Thymus (tissue), 14 donors: Measurements from ENCODE around the gene PPEF2. TPM values are rescaled to one million over a fixed set of nuclear protein-coding genes. Genes with fewer than 3 reads are reported as not detected.
"Not testable (repeated sequence)": the region's sequence is repeated elsewhere in the genome, so short reads cannot be mapped to it uniquely, and the experiment has no call there.

Experiments
- DNase-seq, 9 donors: peaks; one replicate each; pipeline ENCODE4 v3.0.0-alpha.2; 2013; ENCODE audit warnings: low spot score in 9 of 9, low read depth in 6 of 9, missing footprints in 1 of 9
- H3K27ac ChIP-seq, 2 donors: one replicate each; pipeline ENCODE4 v1.5.1; 2013; ENCODE audit warnings: control low read depth in 1 of 2, low read depth in 1 of 2, low read length in 1 of 2, mild to moderate bottlenecking in 1 of 2, moderate library complexity in 1 of 2
- H3K27me3 ChIP-seq, 2 donors: one replicate each; pipeline ENCODE4 v1.5.1; 2013; ENCODE audit warnings: low read length in 1 of 2; ENCODE audit not compliant: control insufficient read depth in 2 of 2, insufficient read depth in 1 of 2
- H3K36me3 ChIP-seq, 2 donors: one replicate each; pipeline ENCODE4 v1.5.1; 2013; ENCODE audit warnings: low read length in 1 of 2, mild to moderate bottlenecking in 1 of 2, moderate library complexity in 1 of 2; ENCODE audit not compliant: control insufficient read depth in 2 of 2, insufficient read depth in 2 of 2
- H3K4me1 ChIP-seq, 2 donors: one replicate each; pipeline ENCODE4 v1.5.1; 2013; ENCODE audit warnings: low read length in 2 of 2; ENCODE audit not compliant: control insufficient read depth in 2 of 2, insufficient read depth in 2 of 2
- H3K4me3 ChIP-seq, 2 donors: one replicate each; pipeline ENCODE4 v1.5.1; 2013; ENCODE audit warnings: low read length in 2 of 2, control low read depth in 1 of 2, mild to moderate bottlenecking in 1 of 2
- H3K9me3 ChIP-seq, 2 donors: one replicate each; pipeline ENCODE4 v1.5.1; 2013; ENCODE audit warnings: low read length in 1 of 2, mild to moderate bottlenecking in 1 of 2; ENCODE audit not compliant: control insufficient read depth in 2 of 2, insufficient read depth in 1 of 2
- WGBS: extraction: QIAGEN DNeasy Blood & Tissue Kit; methylation state at CpG from one replicate; pipeline ENCODE4 v1.1.7; 2013; 5-methylcytosine and 5-hydroxymethylcytosine counted together
- long read RNA-seq, 10 donors: transcript quantifications; one replicate each; lab custom pipeline, GENCODE V29; 2026
- polyA plus RNA-seq: library from polyadenylated mRNA; stranded (reverse); fragments of 200-250 nt; gene quantifications from one replicate; pipeline ENCODE4 v1.2.3, GENCODE V29; 2013
- total RNA-seq: library from RNA; stranded (reverse); fragments of 120-200 nt; gene quantifications from one replicate; pipeline ENCODE4 v1.2.4, GENCODE V29; 2013
- donor health status: healthy.

The PPEF2 gene
- total RNA-seq (under 0.01 TPM), polyA plus RNA-seq (0.07 TPM)
- long read RNA-seq, donor 1: 0 reads
- long read RNA-seq, donor 2: 0 reads
- long read RNA-seq, donor 3: 0 reads
- long read RNA-seq, donor 4: 0 reads
- long read RNA-seq, donor 5: 0 reads
- long read RNA-seq, donor 6: 0 reads
- long read RNA-seq, donor 7: 0 reads
- long read RNA-seq, donor 8: 0 reads
- long read RNA-seq, donor 9: 0 reads
- long read RNA-seq, donor 10: 0 reads

- Histone ChIP-seq H3K4me1 (no peaks in the 10 kb centered on the region), H3K4me3 (no peak within 1 kb of the TSS), H3K27ac (no peak within 1 kb of the TSS), H3K27me3 (no peaks in the 10 kb centered on the region), H3K36me3 (no peaks in the 10 kb centered on the region), H3K9me3 (no peaks in the 10 kb centered on the region)
- WGBS: 98% methylated on average over 5 of the region's 5 CpGs
- no peak for DNase-seq
Measured at GRCh38 chr4:75902352-75902751, at the start of gene PPEF2. Gene PPEF2 (minus strand): TSS chr4:75902452. CDS start chr4:75896325, 6,127 bp downstream.

- Histone ChIP-seq H3K4me1 (no peaks in the 10 kb centered on the region), H3K36me3 (peaks cover 23 to 57% of the 10 kb centered on the region in 2 donors)
- 97% methylated on average over 3 of the region's 3 CpGs for WGBS
Measured at GRCh38 chr4:75950213-75950815, 48.1 kb upstream of the PPEF2 start.

GRCh38 chr4:75948822-75949444 is 46.7 kb upstream of the PPEF2 start:
- Histone ChIP-seq H3K9me3 (no peaks in the 10 kb centered on the region), H3K36me3 (peaks cover 15 to 54% of the 10 kb centered on the region in 2 donors), H3K4me3 (no peak overlapping the region), H3K4me1 (no peaks in the 10 kb centered on the region), H3K27ac (no peak overlapping the region), H3K27me3 (no peaks in the 10 kb centered on the region)
- WGBS: 88% methylated on average over 5 of the region's 5 CpGs
- no peak for DNase-seq

More at GRCh38 chr4:75950213-75950815, 48.1 kb upstream of the PPEF2 start:
- H3K4me3 ChIP-seq: no peak overlapping the region
- DNase-seq: no peak
- no peak overlapping the region for H3K27ac ChIP-seq
- H3K9me3 ChIP-seq: no peaks in the 10 kb centered on the region
- no peaks in the 10 kb centered on the region for H3K27me3 ChIP-seq

DNA sequence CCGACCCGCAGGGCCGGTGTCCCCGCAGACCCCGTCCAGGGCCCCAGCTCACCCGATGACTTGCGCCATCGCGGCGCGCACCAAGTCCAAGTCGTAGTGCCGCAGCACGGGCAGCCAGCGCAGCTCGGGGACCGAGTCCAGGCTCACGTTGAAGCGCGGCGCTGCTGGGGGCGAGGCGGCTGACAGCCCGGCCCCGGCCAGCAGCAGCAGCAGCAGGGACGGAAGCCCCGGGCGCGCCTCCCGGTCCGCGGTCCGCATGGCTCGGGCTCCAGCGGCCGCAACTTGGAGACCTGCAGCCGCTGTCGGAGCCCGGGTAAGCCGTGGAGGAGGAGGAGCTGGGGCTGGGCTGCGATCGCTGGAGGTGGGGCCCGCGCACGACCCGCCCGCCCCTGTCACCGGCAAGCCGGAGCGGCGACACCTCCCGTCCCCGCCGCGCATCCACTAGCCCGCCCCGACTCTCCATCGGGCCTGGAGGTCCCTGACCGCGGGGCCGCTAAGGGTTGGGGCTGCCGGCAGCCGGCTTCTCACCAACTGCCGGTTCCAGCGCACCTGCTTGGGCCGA is 38.5 kb upstream of the PPEF2 start, which contains the start of gene NAAA:
Gene NAAA, minus strand, starts transcription at position 322 of the 562 bp plus-strand sequence. Its CDS starts 64 bp downstream, at position 258.
- peak within 1 kb of the TSS; percentile 53 to 70 for H3K27ac ChIP-seq
- peak; percentile 8 to 70 (median 46) for DNase-seq
- no peaks in the 10 kb centered on the region for H3K9me3 ChIP-seq
- H3K4me3 ChIP-seq: peak within 1 kb of the TSS; percentile 72 to 80
- H3K36me3 ChIP-seq: peaks cover 0 to 3% of the 10 kb centered on the region in 2 donors
- peaks cover 4 to 8% of the 10 kb centered on the region in 2 donors for H3K4me1 ChIP-seq
- peaks cover 0 to 10% of the 10 kb centered on the region in 2 donors for H3K27me3 ChIP-seq
- under 1% methylated on average over 66 of the region's 66 CpGs for WGBS

GRCh38 chr4:75939890-75940691 is 37.8 kb upstream of the PPEF2 start:
- peaks cover 0 to 5% of the 10 kb centered on the region in 2 donors for H3K36me3 ChIP-seq

DNA sequence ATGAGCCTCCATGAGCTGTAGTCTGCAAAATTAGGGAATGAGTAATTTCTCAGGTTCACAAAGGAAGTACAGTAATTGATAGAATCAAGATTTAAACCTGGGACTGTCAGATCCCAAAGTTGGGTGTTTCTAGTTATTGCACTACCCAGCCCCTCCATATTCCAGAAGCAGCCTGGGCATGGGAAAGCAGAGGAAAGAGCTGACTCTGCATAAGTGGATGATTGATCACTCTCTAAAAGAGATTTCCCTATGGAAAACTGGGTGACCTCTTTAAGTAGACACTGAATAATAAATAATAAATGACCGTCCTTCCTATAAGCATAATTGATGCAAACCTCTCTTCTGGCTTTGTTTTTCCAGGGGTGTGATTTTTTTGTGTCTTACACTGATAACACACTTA is 33.4 kb upstream of the PPEF2 start:
- no peak overlapping the region for H3K4me3 ChIP-seq
- H3K4me1 ChIP-seq: peaks cover under 1 to 3% of the 10 kb centered on the region in 2 donors
- 95% methylated on average over 1 of the region's 1 CpG for WGBS
- peaks cover 0 to 5% of the 10 kb centered on the region in 2 donors for H3K36me3 ChIP-seq
- H3K27ac ChIP-seq: no peak overlapping the region
- peaks cover 0 to 3% of the 10 kb centered on the region in 2 donors for H3K27me3 ChIP-seq
- no peaks in the 10 kb centered on the region for H3K9me3 ChIP-seq
- no peak for DNase-seq

More at GRCh38 chr4:75939890-75940691, 37.8 kb upstream of the PPEF2 start:
- H3K27me3 ChIP-seq: peaks cover 0 to 10% of the 10 kb centered on the region in 2 donors
- no peaks in the 10 kb centered on the region for H3K9me3 ChIP-seq
- peak overlapping the region; percentile 72 to 80 for H3K4me3 ChIP-seq
- peaks cover 4 to 8% of the 10 kb centered on the region in 2 donors for H3K4me1 ChIP-seq
- WGBS: under 1% methylated on average over 67 of the region's 67 CpGs
- DNase-seq: peak; percentile 19 to 76 (median 40)
- H3K27ac ChIP-seq: peak overlapping the region; percentile 53 to 70

DNA sequence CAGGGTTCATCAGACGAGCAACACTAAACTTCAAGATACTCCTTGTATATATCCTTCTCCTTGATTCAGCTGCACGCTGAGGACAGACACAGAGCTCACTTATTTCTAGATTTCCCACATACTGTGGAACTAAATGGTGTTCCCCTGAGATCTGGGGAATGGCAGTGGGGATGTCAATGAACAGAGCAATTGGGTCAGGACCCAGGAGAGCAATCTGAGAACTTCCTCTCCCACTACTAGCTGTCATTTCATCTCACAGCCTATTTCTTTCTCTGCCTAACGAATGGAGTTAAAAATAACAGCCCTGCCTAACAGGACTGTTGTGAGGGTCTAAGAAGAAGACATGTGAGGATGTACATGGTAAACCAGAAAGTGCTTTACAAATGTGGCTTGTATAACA is 27.9 kb upstream of the PPEF2 start:
- peaks cover 0 to 4% of the 10 kb centered on the region in 2 donors for H3K36me3 ChIP-seq

DNA sequence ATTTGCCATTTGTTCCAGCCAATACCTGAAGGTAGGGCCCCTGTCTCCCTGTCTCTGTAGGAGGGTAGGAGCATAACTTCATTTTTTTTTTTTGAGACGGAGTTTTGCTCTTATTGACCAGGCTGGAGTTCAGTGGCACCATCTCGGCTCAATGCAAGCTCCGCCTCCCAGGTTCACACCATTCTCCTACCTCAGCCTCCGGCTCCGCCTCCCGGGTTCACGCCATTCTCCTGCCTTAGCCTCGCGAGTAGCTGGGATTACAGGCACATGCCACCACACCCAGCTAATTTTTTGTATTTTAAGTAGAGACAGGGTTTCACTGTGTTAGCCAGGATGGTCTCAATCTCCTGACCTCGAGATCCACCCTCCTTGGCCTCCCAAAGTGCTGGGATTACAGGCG is 22.7 kb upstream of the PPEF2 start:
- over 99% methylated on average over 11 of the region's 11 CpGs for WGBS
- not testable (repeated sequence) for H3K9me3 ChIP-seq, H3K27ac ChIP-seq, H3K27me3 ChIP-seq, H3K4me3 ChIP-seq, H3K36me3 ChIP-seq, DNase-seq, H3K4me1 ChIP-seq

More for the DNA sequence above, 27.9 kb upstream of the PPEF2 start:
- DNase-seq: no peak
- Histone ChIP-seq H3K4me3 (no peak overlapping the region), H3K27ac (no peak overlapping the region), H3K4me1 (no peaks in the 10 kb centered on the region), H3K27me3 (no peaks in the 10 kb centered on the region), H3K9me3 (no peaks in the 10 kb centered on the region)
- WGBS: 98% methylated on average over 3 of the region's 3 CpGs
